Stomach smooth muscle (tissue), 2 donors: ENCODE results near the gene ERICH4.

Experiments
- H3K27ac ChIP-seq: one replicate; pipeline ENCODE4 v1.7.0; 2013; ENCODE audit warnings: mild to moderate bottlenecking, low read length, inconsistent platforms
- H3K27me3 ChIP-seq, 2 donors: one replicate each; pipeline ENCODE4 v1.7.0; 2013; ENCODE audit warnings: low read length in 2 of 2; ENCODE audit not compliant: insufficient read depth in 2 of 2, control insufficient read depth in 1 of 2
- H3K36me3 ChIP-seq, 2 donors: one replicate each; pipeline ENCODE4 v1.7.0; 2013; ENCODE audit warnings: low read length in 2 of 2; ENCODE audit not compliant: control insufficient read depth in 2 of 2, insufficient read depth in 2 of 2
- H3K4me1 ChIP-seq: one replicate; pipeline ENCODE4 v1.7.0; 2013; ENCODE audit warnings: low read length; ENCODE audit not compliant: control insufficient read depth, insufficient read depth
- H3K4me3 ChIP-seq, 2 donors: one replicate each; pipeline ENCODE4 v1.7.0; 2013; ENCODE audit warnings: low read length in 2 of 2
- H3K9ac ChIP-seq, 2 donors: one replicate each; pipeline ENCODE4 v1.7.0; 2013; ENCODE audit warnings: low read length in 2 of 2, mild to moderate bottlenecking in 1 of 2
- H3K9me3 ChIP-seq, 2 donors: one replicate each; pipeline ENCODE4 v1.7.0; 2013; ENCODE audit warnings: low read length in 2 of 2; ENCODE audit not compliant: control insufficient read depth in 2 of 2
- donor health status: healthy.
- donor health status: Pancreatic carcinoma.

Gene ERICH4

GRCh38 chr19:41413947-41414346 lies 29.0 kb upstream of the ERICH4 start:
- Histone ChIP-seq H3K4me1 (peaks cover 7% of the 10 kb centered on the region), H3K9ac (no peak overlapping the region), H3K4me3 (no peak overlapping the region), H3K27ac (no peak overlapping the region), H3K27me3 (no peaks in the 10 kb centered on the region), H3K9me3 (no peaks in the 10 kb centered on the region), H3K36me3 (peaks cover 40 to 51% of the 10 kb centered on the region in 2 donors)

DNA sequence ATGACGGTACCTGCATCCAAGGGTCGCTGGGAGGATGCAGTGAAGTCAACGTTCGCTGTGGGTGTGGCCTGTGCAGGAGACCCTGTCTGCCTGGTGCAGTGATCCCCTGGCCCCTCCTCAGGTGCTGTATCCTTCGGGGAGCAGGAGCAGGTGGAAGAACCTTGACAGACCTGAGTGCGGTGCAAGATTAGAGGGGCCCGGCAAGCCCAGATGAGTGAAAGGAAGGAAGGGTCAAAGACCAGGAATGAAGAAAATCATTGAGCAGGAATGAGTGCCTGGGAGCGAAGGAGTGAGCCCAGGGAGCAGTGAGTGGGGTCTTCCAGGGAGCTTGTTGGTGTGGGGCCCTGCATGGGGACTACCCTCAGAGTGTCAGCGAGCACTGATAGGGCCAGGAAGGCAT lies 28.5 kb upstream of the ERICH4 start:
- Histone ChIP-seq H3K9me3 (no peaks in the 10 kb centered on the region), H3K27me3 (no peaks in the 10 kb centered on the region), H3K4me3 (no peak overlapping the region), H3K9ac (no peak overlapping the region), H3K4me1 (peaks cover 2% of the 10 kb centered on the region), H3K36me3 (peaks cover 43 to 55% of the 10 kb centered on the region in 2 donors), H3K27ac (no peak overlapping the region)

DNA sequence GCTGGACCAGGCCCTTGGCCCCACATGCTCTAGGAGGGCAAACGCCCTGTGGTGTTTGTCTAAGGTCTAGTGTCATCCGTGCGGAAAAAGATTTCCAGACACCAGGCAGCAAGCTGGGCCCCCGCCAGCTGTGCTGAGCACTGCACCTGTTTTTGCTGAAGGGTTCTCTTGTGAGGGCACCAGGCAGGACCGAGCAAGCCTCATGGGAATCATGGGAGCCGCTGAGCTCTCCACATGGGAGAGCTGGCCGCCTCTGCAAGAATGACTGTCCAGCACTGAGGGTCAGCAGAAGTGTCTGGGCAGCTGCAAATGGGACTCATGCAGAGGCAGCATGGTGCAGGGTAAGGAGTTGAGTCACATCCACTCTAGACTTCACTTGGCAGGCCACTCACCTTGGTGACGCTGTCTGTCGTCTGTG lies 27.8 kb upstream of the ERICH4 start:
- Histone ChIP-seq H3K9ac (no peak overlapping the region), H3K9me3 (no peaks in the 10 kb centered on the region), H3K4me1 (peaks cover 2% of the 10 kb centered on the region), H3K27ac (no peak overlapping the region), H3K36me3 (peaks cover 48 to 58% of the 10 kb centered on the region in 2 donors), H3K27me3 (no peaks in the 10 kb centered on the region), H3K4me3 (no peak overlapping the region)

- no peaks in the 10 kb centered on the region for H3K27me3 ChIP-seq
- H3K36me3 ChIP-seq, result peaks cover 49 to 66% of the 10 kb centered on the region in 2 donors
- no peak overlapping the region for H3K9ac ChIP-seq
- no peaks in the 10 kb centered on the region for H3K9me3 ChIP-seq
- H3K4me3 ChIP-seq, result no peak overlapping the region
- H3K4me1 ChIP-seq, result no peaks in the 10 kb centered on the region
- H3K27ac ChIP-seq, result no peak overlapping the region
These were observed 26.7 kb upstream of the ERICH4 start for GRCh38 chr19:41416194-41416674.

DNA sequence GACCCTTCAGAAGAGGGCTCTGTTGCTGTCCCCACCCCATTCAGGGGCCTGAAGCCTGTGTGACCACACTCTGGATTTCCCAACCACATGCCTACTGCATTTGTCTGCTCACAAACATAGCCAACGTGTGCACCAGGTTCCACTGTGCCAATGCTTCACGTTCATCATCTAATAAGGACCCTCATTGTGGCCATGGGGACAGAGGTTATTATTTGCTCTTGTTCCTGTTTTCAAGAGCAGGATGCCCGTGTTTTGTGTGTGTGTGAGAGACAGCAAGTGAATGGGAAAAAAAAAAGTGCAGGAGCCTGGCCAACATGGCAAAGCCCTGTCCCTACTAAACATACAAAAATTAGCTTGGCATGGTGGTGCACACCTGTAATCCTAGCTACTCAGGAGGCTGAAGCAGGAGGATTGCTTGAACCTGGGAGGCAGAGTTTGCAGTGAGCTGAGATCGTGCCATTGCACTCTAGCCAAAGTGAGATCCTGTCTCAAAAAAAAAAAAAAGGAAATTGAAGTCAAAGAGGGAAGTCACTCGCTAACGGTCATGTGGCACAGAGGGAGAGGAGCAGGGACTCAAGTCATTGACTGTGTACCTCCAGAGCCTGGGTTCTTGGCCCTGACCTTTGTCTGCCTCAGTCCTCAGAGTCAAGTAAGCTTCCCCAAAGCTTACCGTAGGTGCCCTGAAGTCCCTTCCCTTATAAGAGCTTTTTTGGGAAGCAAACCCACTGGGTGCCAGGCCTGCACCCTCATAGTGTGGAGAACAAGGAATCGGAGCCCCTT lies 22.7 kb upstream of the ERICH4 start:
- Histone ChIP-seq H3K4me3 (no peak overlapping the region), H3K4me1 (no peaks in the 10 kb centered on the region), H3K9ac (no peak overlapping the region), H3K9me3 (no peaks in the 10 kb centered on the region), H3K27ac (no peak overlapping the region), H3K36me3 (peaks cover 38 to 60% of the 10 kb centered on the region in 2 donors), H3K27me3 (no peaks in the 10 kb centered on the region)

DNA sequence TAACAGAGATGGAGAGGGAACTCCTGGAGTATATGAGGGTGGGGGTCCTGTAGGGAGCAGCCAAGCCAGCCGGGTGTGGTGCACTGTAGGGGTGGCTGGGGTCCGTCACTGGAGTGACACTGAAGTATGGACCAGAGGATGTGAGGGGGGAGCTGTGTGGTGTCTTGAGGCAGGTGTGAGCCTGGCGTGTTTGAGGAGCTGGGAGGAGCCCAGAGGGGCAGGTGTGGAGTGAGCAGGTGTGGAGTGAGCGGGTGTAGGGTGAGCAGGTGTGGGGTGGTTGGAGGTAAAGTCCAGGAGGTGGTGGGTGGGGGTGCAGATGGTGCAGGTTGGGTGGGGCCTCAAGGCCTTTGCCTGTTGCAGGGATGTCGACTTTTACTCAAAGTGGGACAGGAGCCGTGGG lies 21.6 kb upstream of the ERICH4 start:
- Histone ChIP-seq H3K4me1 (peaks cover 5% of the 10 kb centered on the region), H3K9ac (no peak overlapping the region), H3K27ac (no peak overlapping the region), H3K36me3 (peaks cover 37 to 55% of the 10 kb centered on the region in 2 donors), H3K27me3 (no peaks in the 10 kb centered on the region), H3K9me3 (no peaks in the 10 kb centered on the region), H3K4me3 (no peak overlapping the region)

GRCh38 chr19:41421973-41422372 lies 21.0 kb upstream of the ERICH4 start:
- Histone ChIP-seq H3K9me3 (no peaks in the 10 kb centered on the region), H3K27ac (no peak overlapping the region), H3K27me3 (no peaks in the 10 kb centered on the region), H3K36me3 (peaks cover 32 to 51% of the 10 kb centered on the region in 2 donors), H3K9ac (no peak overlapping the region), H3K4me1 (peaks cover 11% of the 10 kb centered on the region), H3K4me3 (no peak overlapping the region)

DNA sequence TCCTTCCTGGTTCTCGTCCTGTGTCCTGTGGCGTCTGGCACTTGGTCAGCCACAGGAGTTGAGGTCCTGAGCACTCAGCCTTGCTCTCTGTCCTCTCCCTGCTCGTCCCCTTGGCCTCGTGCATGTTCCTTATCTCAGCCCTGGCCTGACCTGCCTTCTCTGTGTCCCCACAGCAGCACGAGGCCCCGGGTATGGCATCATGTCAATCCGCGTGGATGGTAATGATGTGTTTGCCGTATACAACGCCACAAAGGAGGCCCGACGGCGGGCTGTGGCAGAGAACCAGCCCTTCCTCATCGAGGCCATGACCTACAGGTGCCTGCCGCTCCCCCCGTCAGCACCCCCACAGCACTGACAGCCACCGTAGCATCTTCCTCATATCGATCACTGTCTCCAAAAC lies 20.5 kb upstream of the ERICH4 start:
- Histone ChIP-seq H3K9me3 (no peaks in the 10 kb centered on the region), H3K4me3 (no peak overlapping the region), H3K27me3 (no peaks in the 10 kb centered on the region), H3K36me3 (peaks cover 28 to 47% of the 10 kb centered on the region in 2 donors), H3K4me1 (peaks cover 14% of the 10 kb centered on the region), H3K9ac (no peak overlapping the region), H3K27ac (no peak overlapping the region)

GRCh38 chr19:41422955-41423354 lies 20.0 kb upstream of the ERICH4 start:
- no peak overlapping the region for H3K4me3 ChIP-seq
- no peak overlapping the region for H3K27ac ChIP-seq
- peaks cover 19% of the 10 kb centered on the region for H3K4me1 ChIP-seq
- H3K27me3 ChIP-seq, result no peaks in the 10 kb centered on the region
- H3K36me3 ChIP-seq, result peaks cover 28 to 47% of the 10 kb centered on the region in 2 donors
- H3K9me3 ChIP-seq, result no peaks in the 10 kb centered on the region
- no peak overlapping the region for H3K9ac ChIP-seq

DNA sequence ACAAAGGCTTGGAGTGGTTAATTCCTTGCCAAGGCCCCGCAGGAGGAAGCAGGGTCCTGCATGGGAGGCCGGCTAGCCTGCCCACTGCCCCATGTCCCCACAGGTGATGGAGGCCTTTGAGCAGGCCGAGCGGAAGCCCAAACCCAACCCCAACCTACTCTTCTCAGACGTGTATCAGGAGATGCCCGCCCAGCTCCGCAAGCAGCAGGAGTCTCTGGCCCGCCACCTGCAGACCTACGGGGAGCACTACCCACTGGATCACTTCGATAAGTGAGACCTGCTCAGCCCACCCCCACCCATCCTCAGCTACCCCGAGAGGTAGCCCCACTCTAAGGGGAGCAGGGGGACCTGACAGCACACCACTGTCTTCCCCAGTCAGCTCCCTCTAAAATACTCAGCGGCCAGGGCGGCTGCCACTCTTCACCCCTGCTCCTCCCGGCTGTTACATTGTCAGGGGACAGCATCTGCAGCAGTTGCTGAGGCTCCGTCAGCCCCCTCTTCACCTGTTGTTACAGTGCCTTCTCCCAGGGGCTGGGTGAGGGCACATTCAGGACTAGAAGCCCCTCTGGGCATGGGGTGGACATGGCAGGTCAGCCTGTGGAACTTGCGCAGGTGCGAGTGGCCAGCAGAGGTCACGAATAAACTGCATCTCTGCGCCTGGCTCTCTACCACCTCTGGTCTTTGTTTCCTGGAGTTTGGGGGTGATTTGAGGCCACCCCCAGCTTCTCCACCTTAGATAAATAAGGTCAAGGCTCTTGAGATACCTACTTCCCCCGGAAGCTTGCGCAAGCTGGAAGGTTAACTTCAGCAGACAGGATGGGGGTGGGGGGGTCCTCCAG lies 18.4 kb upstream of the ERICH4 start:
- peaks cover 27% of the 10 kb centered on the region for H3K4me1 ChIP-seq
- H3K4me3 ChIP-seq, result no peak overlapping the region
- no peak overlapping the region for H3K9ac ChIP-seq
- H3K27ac ChIP-seq, result no peak overlapping the region
- H3K9me3 ChIP-seq, result no peaks in the 10 kb centered on the region
- H3K27me3 ChIP-seq, result no peaks in the 10 kb centered on the region
- H3K36me3 ChIP-seq, result peaks cover 23 to 36% of the 10 kb centered on the region in 2 donors
